K562 (cell line): ENCODE data around the gene GPC2. TPM values are rescaled to one million over a fixed set of nuclear protein-coding genes. Genes with fewer than 3 reads are reported as not detected.

Source experiments
- ATAC-seq: fragments of 200-7000 bp; cut with Tn5 transposase; 3 replicates; pipeline ENCODE4 v1.9.1; 2020; ENCODE audit warnings: moderate library complexity
- BruUV-seq: library from RNA; stranded (reverse); fragments of 400-500 nt; replicated peaks from 2 replicates; lab custom pipeline; 2021; lab: Mats Ljungman, UMichigan
- CTCF ChIA-PET: fragments of 300-600 bp; formaldehyde crosslinking; extraction: SDS; loops from one replicate; lab custom pipeline; 2021; ENCODE audit warnings: low intra/inter-chr PET ratio; lab: Yijun Ruan, JAX
- POLR2A ChIA-PET: fragments of 300-600, 350-650 bp; sonication (Branson Sonifier 250); formaldehyde crosslinking; extraction: SDS; loops from one replicate; lab custom pipeline; 2021; ENCODE audit warnings: antibody characterized with exemption, inconsistent platforms; lab: Yijun Ruan, JAX
- DNase-seq, 4 experiments: peaks; one replicate each; pipeline versions ENCODE4 v3.0.0 to v3.0.0-alpha.2; 2011 to 2018; ENCODE audit warnings: low spot score in 3 of 4, mixed read lengths in 3 of 4; ENCODE audit errors: extremely low read depth in 1 of 4
- FAIRE-seq: peaks from 2 replicates; lab custom pipeline; 2011; peaks lifted over from hg19 to GRCh38; lab: Jason Lieb, UNC
- H2AFZ ChIP-seq: 2 replicates; pipeline ENCODE4 v1.6.0; 2011; ENCODE audit warnings: low read depth, low read length, control low read depth, inconsistent platforms
- H3K27ac ChIP-seq: fragments of 200-600 bp; 3 replicates; pipeline ENCODE4 v1.8.0; 2011; ENCODE audit warnings: low read depth, mild to moderate bottlenecking, control low read depth, inconsistent platforms, low read length, moderate library complexity, mixed read lengths; ENCODE audit errors: extremely low read depth
- H3K27me3 ChIP-seq, 2 experiments: fragments of 300-600 bp in 1 of 2; 2 replicates in 1 of 2; 3 replicates in 1 of 2; pipeline versions ENCODE4 v1.6.0 to v1.8.0; 2011; ENCODE audit warnings: inconsistent platforms in 2 of 2, low read length in 2 of 2, mild to moderate bottlenecking in 1 of 2, mixed read lengths in 1 of 2, moderate library complexity in 1 of 2; ENCODE audit not compliant: control insufficient read depth in 2 of 2, insufficient read depth in 2 of 2
- H3K36me3 ChIP-seq: fragments of 300-600 bp; 3 replicates; pipeline ENCODE4 v1.8.0; 2011; ENCODE audit warnings: mild to moderate bottlenecking, low read length, inconsistent platforms; ENCODE audit not compliant: control insufficient read depth, insufficient read depth
- H3K4me1 ChIP-seq, 2 experiments: fragments of 200-600 bp in 1 of 2; replicated peaks in 1 of 2; 2 replicates in 1 of 2; 3 replicates in 1 of 2; pipeline versions ENCODE4 v1.5.1 to v1.8.0; 2011; ENCODE audit warnings: inconsistent platforms in 2 of 2, low read length in 2 of 2, mild to moderate bottlenecking in 1 of 2, mixed read lengths in 1 of 2, moderate library complexity in 1 of 2; ENCODE audit not compliant: control insufficient read depth in 2 of 2, insufficient read depth in 2 of 2
- H3K4me2 ChIP-seq: 2 replicates; pipeline ENCODE4 v1.6.1; 2011; ENCODE audit warnings: low read length, control low read depth, inconsistent platforms, mixed read lengths; ENCODE audit not compliant: insufficient read depth
- H3K4me3 ChIP-seq: fragments of 200-600 bp; sonication (generic), shearing (Covaris generic); 2 replicates; pipeline ENCODE4 v1.5.1; 2016; ENCODE audit warnings: control low read depth, inconsistent platforms
- H3K79me2 ChIP-seq: fragments of 200-600 bp; 3 replicates; pipeline ENCODE4 v1.8.0; 2011; ENCODE audit warnings: low read length, inconsistent platforms; ENCODE audit not compliant: control insufficient read depth, insufficient read depth
- H3K9ac ChIP-seq, 2 experiments: 2 replicates each; pipeline versions ENCODE4 v1.6.0 to v1.6.1; 2011; ENCODE audit warnings: low read depth in 2 of 2, low read length in 2 of 2, control low read depth in 1 of 2, inconsistent platforms in 1 of 2, mild to moderate bottlenecking in 1 of 2, mixed read lengths in 1 of 2; ENCODE audit not compliant: insufficient read depth in 1 of 2
- H3K9me1 ChIP-seq: one replicate; pipeline ENCODE4 v1.6.0; 2011; ENCODE audit warnings: inconsistent platforms, mild to moderate bottlenecking, low read length, moderate library complexity; ENCODE audit not compliant: control insufficient read depth, insufficient read depth
- H3K9me3 ChIP-seq: replicated peaks from 2 replicates; pipeline ENCODE4 v1.5.1; 2011; ENCODE audit warnings: low read depth, low read length, inconsistent platforms; ENCODE audit not compliant: control insufficient read depth, insufficient read depth
- H4K20me1 ChIP-seq: replicated peaks from 2 replicates; pipeline ENCODE4 v1.6.1; 2011; ENCODE audit warnings: low read length, inconsistent platforms, mixed read lengths; ENCODE audit not compliant: control insufficient read depth, insufficient read depth
- ARID1B ChIP-seq: fragments of 450-650 bp; IDR thresholded peaks from 2 replicates; pipeline ENCODE4 v1.6.1; 2016; ENCODE audit warnings: antibody characterized with exemption, mild to moderate bottlenecking, inconsistent platforms
- BHLHE40 ChIP-seq: IDR thresholded peaks from 2 replicates; pipeline ENCODE4 v1.6.1; 2011; ENCODE audit warnings: low read length, improper control_type of control experiment
- CBX1 ChIP-seq: sonication (generic); IDR thresholded peaks from 2 replicates; pipeline ENCODE4 v1.6.1; 2016; ENCODE audit warnings: antibody characterized with exemption, low read depth, mild to moderate bottlenecking
- CREM ChIP-seq: IDR thresholded peaks from 2 replicates; pipeline ENCODE4 v1.6.1; 2014; ENCODE audit warnings: antibody characterized with exemption, low read depth
- HEY1 ChIP-seq: fragments of 250-450 bp; sonication (Bioruptor Pico); IDR thresholded peaks from 2 replicates; pipeline ENCODE4 v1.5.0; 2020; ENCODE audit warnings: mild to moderate bottlenecking, moderate library complexity, borderline replicate concordance
- PREB ChIP-seq: sonication (generic); formaldehyde crosslinking; IDR thresholded peaks from 2 replicates; pipeline ENCODE4 v1.8.1; 2023; ENCODE audit warnings: mild to moderate bottlenecking, missing genetic modification reagents
- RHOXF2B ChIP-seq: fragments of 250-450 bp; sonication (Bioruptor Pico); conservative IDR thresholded peaks from 2 replicates; pipeline ENCODE4 v1.5.1; 2021
- SRSF1 ChIP-seq: fragments of 200-400 bp; formaldehyde crosslinking; IDR thresholded peaks from 2 replicates; pipeline ENCODE4 v1.6.1; 2017; ENCODE audit warnings: mild to moderate bottlenecking, low read depth, low read length, moderate library complexity
- TAF7 ChIP-seq: fragments of 450-650 bp; IDR thresholded peaks from 2 replicates; pipeline ENCODE4 v1.6.1; 2016; ENCODE audit warnings: missing genetic modification characterization, missing compliant biosample characterization
- TBP ChIP-seq: optimal IDR thresholded peaks from 2 replicates; pipeline ENCODE3; 2011; ENCODE audit warnings: low read depth, low read length, improper control_type of control experiment
- YBX1 ChIP-seq: fragments of 450-650 bp; IDR thresholded peaks from 2 replicates; pipeline ENCODE4 v1.7.1; 2016; ENCODE audit warnings: mild to moderate bottlenecking
- ZNF408 ChIP-seq: fragments of 250-450 bp; sonication (Bioruptor Pico); IDR thresholded peaks from 2 replicates; pipeline ENCODE4 v1.4.0; 2020; ENCODE audit warnings: low read depth, mild to moderate bottlenecking, moderate library complexity
- ZNF584 ChIP-seq: fragments of 200-800 bp; sonication (Bioruptor generic); IDR thresholded peaks from 2 replicates; pipeline ENCODE4 v1.6.1; 2016; ENCODE audit warnings: low read depth, mild to moderate bottlenecking, missing genetic modification characterization, missing compliant biosample characterization
- ZNF592 ChIP-seq: fragments of 450-650 bp; IDR thresholded peaks from 2 replicates; pipeline ENCODE4 v1.6.1; 2017; ENCODE audit warnings: antibody characterized with exemption, mild to moderate bottlenecking
- ZNF77 ChIP-seq: fragments of 250-450 bp; sonication (Bioruptor Pico); IDR thresholded peaks from 2 replicates; pipeline ENCODE4 v1.5.0; 2020
- WGBS: fragments of 100-300 bp; shearing (Covaris generic); methylation state at CpG from one replicate; pipeline ENCODE4 v1.1.6; 2016; ENCODE audit warnings: low coverage, mixed read lengths; ENCODE audit not compliant: insufficient coverage; ENCODE audit errors: missing lambda C conversion rate; 5-methylcytosine and 5-hydroxymethylcytosine counted together
- in situ Hi-C: fragments of 300-500 bp; cut with MboI; formaldehyde crosslinking; loops from 4 replicates; pipeline ENCODE4 v1.15.0; 2018; ENCODE audit warnings: inconsistent platforms, mixed read lengths
- intact Hi-C: fragments of 100-400 bp; cut with micrococcal nuclease; formaldehyde crosslinking; loops from 2 replicates; pipeline ENCODE4 v1.14.2; 2022
- polyA plus RNA-seq, 8 experiments: library from polyadenylated mRNA; depleted of rRNA in 4 of 8; stranded (reverse) in 5 of 8; unstranded in 3 of 8; fragments of >200 nt; fragmentation: Nextera tagmentation in 2 of 8; fragmentation: Illumina TruSeq in 1 of 8; extraction: Ambion mirVana in 2 of 8; extraction: Trizol in 1 of 8; gene quantifications; 2 replicates each; pipeline versions ENCODE4 v1.2.1 to v1.2.3, GENCODE V29; 2011 to 2014; ENCODE audit warnings: inconsistent platforms in 1 of 8, missing spikeins in 1 of 8
- total RNA-seq, 7 experiments: library from RNA; depleted of rRNA in 6 of 7; stranded (reverse); fragments of >200 nt in 6 of 7; fragmentation: Illumina TruSeq in 2 of 7; extraction: Trizol in 2 of 7; gene quantifications; 2 replicates each; pipeline versions ENCODE4 v1.2.1 to v1.2.3, GENCODE V29; 2011 to 2021; ENCODE audit warnings: low replicate concordance in 1 of 7

The GPC2 gene
- total and polyA plus RNA-seq, 9 of the 15 experiments (the other 6 are each of a cell fraction or from before 2014, with no cell fraction given): 0.06 to 7.7 (median 1.4) TPM; not detected in 1

GRCh38 chr7:100126931-100127865 is 50.0 kb downstream of the GPC2 start, which contains the start of gene MBLAC1:
MBLAC1 (plus strand) TSS chr7:100126967; CDS start chr7:100127396, 429 bp downstream.
- Histone ChIP-seq H3K9me3 (no peaks in the 10 kb centered on the region), H3K4me2 (peak within 1 kb of the TSS; percentile 94), H3K27me3 (no peaks in the 10 kb centered on the region), H3K27ac (peak within 1 kb of the TSS; percentile 97), H3K4me1 (peaks cover 35 to 60% of the 10 kb centered on the region in 2 experiments), H3K9ac (peak within 1 kb of the TSS; percentile 92 to 100), H3K36me3 (no peaks in the 10 kb centered on the region), H3K9me1 (no peaks in the 10 kb centered on the region), H3K79me2 (peaks cover 22% of the 10 kb centered on the region), H4K20me1 (no peaks in the 10 kb centered on the region), H2AFZ (peak within 1 kb of the TSS; percentile 97), H3K4me3 (peak within 1 kb of the TSS; percentile 74)
- intact Hi-C loops (loop anchor here (1.0 to 5.0 kb wide), 4 partner anchors 26 to 150 kb away; partner anchors contain the start of genes AP4M1, AZGP1, MCM7 and ZSCAN21), in situ Hi-C loops (loop anchor here (5.0 kb wide), 2 partner anchors 135 to 210 kb away; partner anchors contain the start of gene TRIM4)
- BruUV-seq: TSS peak; percentile 46
- ChIA-PET POLR2A (interaction anchor here (0.5 to 5.7 kb wide), 11 partner anchors 11 to 311 kb away, joined by 3 to 45 read pairs (median 3); partner anchors contain the start of genes AP4M1 and MCM7), CTCF (interaction anchor here (0.5 to 0.9 kb wide), 3 partner anchors 199 to 214 kb away, joined by 3 read pairs; no protein-coding TSS in a partner anchor)
- ATAC-seq (peak; percentile 70), DNase-seq (peak; percentile 90 to 96 (median 94)), FAIRE-seq (peak; percentile 78)
- 3% methylated on average over 56 of the region's 85 CpGs for whole genome bisulfite sequencing
- TF ChIP-seq YBX1 (no peak), TAF7 (tag) (0 out of 2 replicates have a peak, but pooled peaks have one; percentile 60), ZNF584 (CRISPR knock-in tag) (peak; percentile 34; the same call in 1 of the 2 replicates), SRSF1 (no peak), ZNF77 (CRISPR knock-in tag) (no peak), PREB (CRISPR knock-in tag) (peak; percentile 98; the same call in 1 of the 2 replicates), BHLHE40 (peak; percentile 92), HEY1 (CRISPR knock-in tag) (0 out of 2 replicates have a peak, but pooled peaks have one; percentile 33), TBP (peak; percentile 68), RHOXF2B (CRISPR knock-in tag) (no peak), CBX1 (peak; percentile 83; the same call in 1 of the 2 replicates), ARID1B (peak; percentile 53), ZNF408 (CRISPR knock-in tag) (no peak), CREM (peak; percentile 80), ZNF592 (peak; percentile 78)
